ENCODE results near the gene CDCA5.

The CDCA5 gene

GRCh38 chr11:65035579-65035978 is 48.3 kb downstream of the CDCA5 start:
- no peak for TF ChIP-seq CTCF (IDR thresholded peaks at IDR 0.05; ENCODE audit: control insufficient read depth, insufficient read depth, low read depth, low read length, missing control alignments)
- no peak overlapping the region for H3K4me3 ChIP-seq (ENCODE audit: control insufficient read depth, low read depth, low read length)
- no peak for DNase-seq (ENCODE audit: low read depth)

- no peak for TF ChIP-seq CTCF (IDR thresholded peaks at IDR 0.05; ENCODE audit: control insufficient read depth, insufficient read depth, low read depth, low read length, missing control alignments)
- H3K4me3 ChIP-seq (ENCODE audit: control insufficient read depth, low read depth, low read length) = no peak overlapping the region
- DNase-seq (ENCODE audit: low read depth) = no peak
These were observed 49.4 kb downstream of the CDCA5 start for GRCh38 chr11:65034423-65034822.

GRCh38 chr11:65032216-65032615 is 51.6 kb downstream of the CDCA5 start:
- TF ChIP-seq CTCF (IDR thresholded peaks at IDR 0.05; ENCODE audit: control insufficient read depth, insufficient read depth, low read depth, low read length, missing control alignments) = no peak
- no peak for DNase-seq (ENCODE audit: low read depth)

More at GRCh38 chr11:65032216-65032615, 51.6 kb downstream of the CDCA5 start:
- no peak overlapping the region for H3K4me3 ChIP-seq (ENCODE audit: control insufficient read depth, low read depth, low read length)
